Prostate gland (tissue), 2 donors: Measurements from ENCODE around the gene RPS6KA2. TPM values are rescaled to one million over a fixed set of nuclear protein-coding genes. Genes with fewer than 3 reads are reported as not detected.

Experiments
- DNase-seq: peaks from one replicate; pipeline ENCODE4 v3.0.0-alpha.2; 2019; ENCODE audit warnings: low spot score
- H3K27ac ChIP-seq, 2 donors: fragments of 200-600 bp; sonication (generic); 2 replicates each; pipeline ENCODE4 v1.5.1; 2017 to 2019
- H3K27me3 ChIP-seq: fragments of 200-600 bp; sonication (generic); replicated peaks from 2 replicates; pipeline ENCODE4 v1.5.1; 2019; ENCODE audit not compliant: insufficient read depth
- H3K36me3 ChIP-seq, 2 donors: fragments of 200-600 bp; sonication (generic); 1 replicate in 1 of 2; 2 replicates in 1 of 2; pipeline versions ENCODE4 v1.5.1 to v1.8.1; 2017 to 2019
- H3K4me1 ChIP-seq: fragments of 200-600 bp; sonication (generic); replicated peaks from 2 replicates; pipeline ENCODE4 v1.5.1; 2019
- H3K4me3 ChIP-seq, 2 donors: fragments of 200-600 bp; sonication (generic); 2 replicates each; pipeline ENCODE4 v1.5.1; 2017 to 2019
- H3K9me3 ChIP-seq: fragments of 200-600 bp; sonication (generic); 2 replicates; pipeline ENCODE4 v1.5.1; 2017
- POLR2A ChIP-seq: fragments of 450-650 bp; IDR thresholded peaks from one replicate; pipeline ENCODE4 v1.6.1; 2016; ENCODE audit warnings: antibody characterized with exemption, mild to moderate bottlenecking
- POLR2AphosphoS5 ChIP-seq: sonication (generic); formaldehyde crosslinking; IDR thresholded peaks from one replicate; pipeline ENCODE4 v1.6.1; 2017; ENCODE audit warnings: antibody characterized with exemption
- WGBS: methylation state at CpG from one replicate; pipeline ENCODE4 v1.1.5; 2018; 5-methylcytosine and 5-hydroxymethylcytosine counted together
- intact Hi-C: fragments of 100-400 bp; cut with DNase I; formaldehyde crosslinking; loops from one replicate; pipeline ENCODE4 v1.14.2; 2022
- total RNA-seq, 2 donors: library from RNA; depleted of rRNA; stranded (reverse); fragments of >200 nt; gene quantifications; one replicate each; pipeline ENCODE4 v1.1.0, GENCODE V29; 2016
- TF ChIP-seq, protein P1 (sequence below), 4 experiments: fragments of 200-600 bp in 2 of 4; fragments of 450-650 bp in 2 of 4; sonication (generic) in 2 of 4; IDR thresholded peaks; 1 replicate in 3 of 4; 2 replicates in 1 of 4; pipeline ENCODE4 v1.5.1; 2016 to 2019; ENCODE audit warnings: antibody characterized with exemption in 4 of 4, mild to moderate bottlenecking in 2 of 4, moderate library complexity in 2 of 4

RPS6KA2 gene
- total RNA-seq, 2 donors from 2014 or later, result 32.2 to 44.3 TPM

DNA sequence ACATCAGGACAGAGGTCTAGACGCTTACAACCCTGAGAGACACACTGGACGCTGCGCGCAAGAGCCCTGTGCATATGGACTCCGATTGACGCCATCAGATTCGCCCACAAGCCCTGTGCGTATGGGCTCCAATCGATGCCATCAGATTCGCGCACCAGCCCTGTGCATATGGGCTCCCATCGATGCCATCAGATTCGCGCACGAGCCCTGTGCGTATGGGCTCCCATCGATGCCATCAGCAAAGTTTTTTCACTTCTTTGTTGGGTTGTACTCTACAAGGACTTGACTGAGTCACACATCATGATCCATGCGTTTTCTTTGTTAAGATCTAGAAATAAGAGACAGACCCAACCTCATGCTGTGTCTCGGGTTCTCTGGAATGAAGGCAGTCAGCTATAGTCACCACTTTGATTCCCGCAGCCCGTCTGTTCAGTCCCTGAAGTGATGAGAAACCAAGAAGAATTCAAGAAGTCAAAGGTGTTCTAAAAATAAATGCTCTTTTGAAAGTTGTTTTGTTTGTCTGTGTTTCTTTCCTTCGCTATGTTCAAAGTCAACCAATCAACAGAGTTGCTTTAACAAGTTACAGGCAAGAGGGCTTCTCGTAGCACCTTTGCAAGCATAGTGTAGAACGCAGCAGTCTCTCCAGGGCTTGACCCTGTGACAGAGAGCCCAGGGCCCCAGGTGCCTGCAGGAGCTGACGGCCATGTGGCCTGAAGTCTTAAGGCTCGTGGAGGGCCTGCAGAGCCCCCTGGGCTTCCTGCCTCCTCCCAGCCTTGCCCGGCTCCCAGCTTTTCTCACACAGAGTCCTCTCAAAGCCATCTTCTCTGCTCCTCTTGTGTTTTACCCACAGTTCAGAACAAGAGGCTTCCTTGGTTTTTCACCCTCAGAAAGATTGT, 7.9 kb downstream of the RPS6KA2 start:
- no peaks in the 10 kb centered on the region for H3K36me3 ChIP-seq
- H3K4me1 ChIP-seq, result no peaks in the 10 kb centered on the region
- TF ChIP-seq, protein P1, sequence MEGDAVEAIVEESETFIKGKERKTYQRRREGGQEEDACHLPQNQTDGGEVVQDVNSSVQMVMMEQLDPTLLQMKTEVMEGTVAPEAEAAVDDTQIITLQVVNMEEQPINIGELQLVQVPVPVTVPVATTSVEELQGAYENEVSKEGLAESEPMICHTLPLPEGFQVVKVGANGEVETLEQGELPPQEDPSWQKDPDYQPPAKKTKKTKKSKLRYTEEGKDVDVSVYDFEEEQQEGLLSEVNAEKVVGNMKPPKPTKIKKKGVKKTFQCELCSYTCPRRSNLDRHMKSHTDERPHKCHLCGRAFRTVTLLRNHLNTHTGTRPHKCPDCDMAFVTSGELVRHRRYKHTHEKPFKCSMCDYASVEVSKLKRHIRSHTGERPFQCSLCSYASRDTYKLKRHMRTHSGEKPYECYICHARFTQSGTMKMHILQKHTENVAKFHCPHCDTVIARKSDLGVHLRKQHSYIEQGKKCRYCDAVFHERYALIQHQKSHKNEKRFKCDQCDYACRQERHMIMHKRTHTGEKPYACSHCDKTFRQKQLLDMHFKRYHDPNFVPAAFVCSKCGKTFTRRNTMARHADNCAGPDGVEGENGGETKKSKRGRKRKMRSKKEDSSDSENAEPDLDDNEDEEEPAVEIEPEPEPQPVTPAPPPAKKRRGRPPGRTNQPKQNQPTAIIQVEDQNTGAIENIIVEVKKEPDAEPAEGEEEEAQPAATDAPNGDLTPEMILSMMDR (IDR thresholded peaks at IDR 0.05), result no peak
- TF ChIP-seq POLR2AphosphoS5, result no peak
- TF ChIP-seq POLR2A, result no peak
- no peaks in the 10 kb centered on the region for H3K27me3 ChIP-seq
- 95% methylated on average over 27 of the region's 27 CpGs for WGBS
- no peak for DNase-seq
- no peaks in the 10 kb centered on the region for H3K9me3 ChIP-seq
- intact Hi-C loops, result no loop called here
- no peak overlapping the region for H3K4me3 ChIP-seq
- peak overlapping the region in 1 of 2 donors; percentile 59 for H3K27ac ChIP-seq

DNA sequence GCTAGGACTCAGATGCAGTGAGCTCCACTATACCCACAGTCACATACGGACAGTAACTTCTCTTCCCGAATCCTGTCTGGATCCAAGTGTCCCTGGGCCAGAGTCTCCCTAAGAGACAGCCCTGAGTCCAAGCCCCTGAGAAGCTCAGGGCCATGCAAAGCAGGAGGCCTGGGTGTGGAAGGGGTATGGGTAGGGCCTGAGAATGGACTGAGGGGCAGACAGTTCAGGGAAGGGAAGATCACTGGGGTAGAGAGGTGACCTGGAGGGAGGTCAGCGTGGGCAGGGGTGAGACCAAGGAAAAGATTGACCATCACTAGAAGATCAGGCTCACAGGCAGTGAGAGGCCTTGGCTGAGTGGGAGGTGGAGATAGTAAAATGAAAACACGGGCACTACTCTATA, 8.8 kb downstream of the RPS6KA2 start:
- DNase-seq, result no peak
- TF ChIP-seq POLR2A (no peak), POLR2AphosphoS5 (no peak)
- TF ChIP-seq, protein P1 (IDR thresholded peaks at IDR 0.05), result no peak
- H3K36me3 ChIP-seq, result no peaks in the 10 kb centered on the region
- WGBS, result 95% methylated on average over 4 of the region's 4 CpGs
- H3K4me3 ChIP-seq, result no peak overlapping the region
- no peak overlapping the region for H3K27ac ChIP-seq
- H3K4me1 ChIP-seq, result no peaks in the 10 kb centered on the region
- no peaks in the 10 kb centered on the region for H3K9me3 ChIP-seq
- intact Hi-C loops, result no loop called here
- no peaks in the 10 kb centered on the region for H3K27me3 ChIP-seq

DNA sequence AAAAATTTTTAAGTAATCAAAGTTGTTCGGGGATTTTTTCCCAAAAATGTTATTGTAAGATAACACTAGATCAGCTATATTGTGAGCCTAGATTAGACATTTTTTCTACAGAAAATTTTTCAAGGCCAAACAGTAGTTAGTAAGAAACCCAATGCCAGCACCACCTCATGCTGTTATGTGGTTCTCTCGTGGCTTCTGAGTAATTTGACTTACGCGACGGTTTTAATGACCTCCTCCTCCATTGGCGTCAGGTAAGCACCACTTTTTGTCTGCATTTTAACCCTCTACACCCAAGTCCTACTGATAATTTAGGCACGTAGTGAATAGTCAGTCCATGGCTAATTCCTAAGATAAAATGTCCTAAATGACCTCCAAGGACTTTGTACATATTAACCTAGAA, 9.7 kb downstream of the RPS6KA2 start:
- no peaks in the 10 kb centered on the region for H3K36me3 ChIP-seq
- H3K4me1 ChIP-seq, result no peaks in the 10 kb centered on the region
- 88% methylated on average over 7 of the region's 7 CpGs for WGBS
- no peaks in the 10 kb centered on the region for H3K9me3 ChIP-seq
- intact Hi-C loops, result no loop called here
- no peak for DNase-seq
- no peaks in the 10 kb centered on the region for H3K27me3 ChIP-seq
- H3K27ac ChIP-seq, result no peak overlapping the region
- H3K4me3 ChIP-seq, result no peak overlapping the region
- TF ChIP-seq POLR2A (no peak), POLR2AphosphoS5 (no peak)
- TF ChIP-seq, protein P1 (IDR thresholded peaks at IDR 0.05), result no peak

DNA sequence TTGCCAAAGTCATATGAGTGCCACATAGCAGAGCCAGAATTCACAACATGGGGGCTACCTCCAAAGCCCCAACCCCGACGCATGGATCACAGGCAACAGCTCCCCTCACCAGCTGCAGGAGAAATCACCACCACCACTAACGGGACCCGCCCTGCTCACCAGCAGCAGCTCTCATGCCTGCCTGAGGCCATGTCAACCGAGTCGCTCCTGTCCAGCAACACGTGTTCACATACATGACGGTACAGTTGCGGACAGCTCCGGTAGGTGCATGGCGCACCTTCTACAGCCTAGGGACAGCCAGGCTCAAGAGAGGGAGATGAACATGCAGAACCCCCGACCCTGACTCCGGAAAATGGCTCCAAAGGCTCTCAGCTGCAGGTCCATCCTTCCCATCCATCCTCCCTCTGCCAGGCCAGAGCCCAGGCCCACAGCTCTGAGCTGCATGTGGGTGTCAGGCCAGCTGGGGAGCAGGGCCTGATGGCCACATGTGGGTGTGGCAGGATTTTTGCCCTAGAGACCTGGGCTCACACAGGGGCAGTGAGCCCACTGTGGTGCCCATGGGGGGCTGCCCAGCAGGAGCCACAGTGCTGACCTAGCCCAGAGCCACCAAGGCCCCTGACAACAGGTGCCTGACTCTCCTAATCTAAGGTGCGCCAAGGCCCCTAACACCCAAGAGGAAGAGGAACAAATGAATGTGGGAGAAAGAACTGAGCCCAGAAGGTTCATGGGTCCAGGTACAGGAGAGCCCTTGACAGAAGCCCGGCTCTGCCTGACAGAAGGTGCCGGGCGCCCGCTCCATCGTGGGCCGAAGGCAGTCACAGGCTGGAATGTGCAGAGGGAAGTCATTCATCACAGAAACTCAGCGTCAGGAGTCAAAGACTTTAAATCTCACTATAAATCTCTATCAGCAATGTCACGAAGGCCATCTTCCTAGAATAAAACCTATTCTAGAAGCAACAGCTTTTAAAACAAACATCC, 10.5 kb downstream of the RPS6KA2 start:
- H3K27ac ChIP-seq, result no peak overlapping the region
- H3K9me3 ChIP-seq, result no peaks in the 10 kb centered on the region
- DNase-seq, result no peak
- TF ChIP-seq POLR2AphosphoS5, result no peak
- TF ChIP-seq, protein P1 (IDR thresholded peaks at IDR 0.05), result no peak
- no peak for TF ChIP-seq POLR2A
- WGBS, result 90% methylated on average over 22 of the region's 22 CpGs
- no peaks in the 10 kb centered on the region for H3K27me3 ChIP-seq
- no peak overlapping the region for H3K4me3 ChIP-seq
- no peaks in the 10 kb centered on the region for H3K4me1 ChIP-seq
- no peaks in the 10 kb centered on the region for H3K36me3 ChIP-seq
- intact Hi-C loops, result no loop called here
